GM18498 (cell line): ENCODE results near the gene TEX264.
"Not testable (repeated sequence)": the region's sequence is repeated elsewhere in the genome, so short reads cannot be mapped to it uniquely, and the experiment has no call there.

Experiments
- ATAC-seq: cut with Tn5 transposase; IDR thresholded peaks from one replicate; pipeline ENCODE4 v1.9.1; 2021; ENCODE audit warnings: mild to moderate bottlenecking, moderate library complexity; ENCODE audit not compliant: unreplicated experiment

The TEX264 gene

GRCh38 chr3:51712963-51713362, 41.9 kb downstream of the TEX264 start:
- ATAC-seq: no peak

- no peak for ATAC-seq
These were observed 44.4 kb downstream of the TEX264 start for GRCh38 chr3:51715231-51715976.

GRCh38 chr3:51715977-51716294, 44.9 kb downstream of the TEX264 start:
- ATAC-seq: no peak

- ATAC-seq: no peak
These were observed 45.8 kb downstream of the TEX264 start for GRCh38 chr3:51716805-51717204.

GRCh38 chr3:51717446-51717845, 46.4 kb downstream of the TEX264 start:
- no peak for ATAC-seq

- no peak for ATAC-seq
These were observed 46.9 kb downstream of the TEX264 start for GRCh38 chr3:51717947-51718346.

- ATAC-seq: peak; percentile 53
These were observed 47.7 kb downstream of the TEX264 start for GRCh38 chr3:51718547-51719409.

- ATAC-seq: no peak
These were observed 48.5 kb downstream of the TEX264 start for GRCh38 chr3:51719410-51720025.

GRCh38 chr3:51720292-51721061, 49.4 kb downstream of the TEX264 start:
- no peak for ATAC-seq

- ATAC-seq: no peak
These were observed 50.2 kb downstream of the TEX264 start for GRCh38 chr3:51721062-51721745.

- ATAC-seq: no peak
These were observed 51.3 kb downstream of the TEX264 start for GRCh38 chr3:51722362-51722761.

- ATAC-seq: no peak
These were observed 56.4 kb downstream of the TEX264 start for GRCh38 chr3:51727500-51727899.

- no peak for ATAC-seq
These were observed 58.1 kb downstream of the TEX264 start for GRCh38 chr3:51729042-51729633.

GRCh38 chr3:51733859-51734571, 63.0 kb downstream of the TEX264 start:
- ATAC-seq: no peak

GRCh38 chr3:51734572-51734907, 63.5 kb downstream of the TEX264 start:
- ATAC-seq: no peak

GRCh38 chr3:51735039-51735438, 64.0 kb downstream of the TEX264 start:
- no peak for ATAC-seq

GRCh38 chr3:51735950-51736349, 64.9 kb downstream of the TEX264 start:
- ATAC-seq: no peak

- ATAC-seq: no peak
These were observed 68.1 kb downstream of the TEX264 start for GRCh38 chr3:51739110-51739509.

- ATAC-seq: not testable (repeated sequence)
These were observed 71.3 kb downstream of the TEX264 start for GRCh38 chr3:51742320-51742719.

GRCh38 chr3:51742978-51743377, 71.9 kb downstream of the TEX264 start:
- not testable (repeated sequence) for ATAC-seq
